SK-N-SH (cell line): ENCODE measurements around the gene GEMIN7.

Experiments
- EP300 ChIP-seq, 2 experiments: IDR thresholded peaks; 2 replicates each; pipeline versions ENCODE4 v1.4.0 to v1.6.1; 2012; ENCODE audit warnings: borderline replicate concordance in 1 of 2, low read depth in 1 of 2, low read length in 1 of 2
- FOSL2 ChIP-seq: IDR thresholded peaks from 2 replicates; pipeline ENCODE4 v1.4.0; 2012; ENCODE audit warnings: low read depth, mild to moderate bottlenecking, moderate library complexity, borderline replicate concordance
- FOXM1 ChIP-seq: IDR thresholded peaks from 2 replicates; pipeline ENCODE4 v1.4.0; 2012; ENCODE audit warnings: low read depth, mild to moderate bottlenecking
- NRF1 ChIP-seq: IDR thresholded peaks from 2 replicates; pipeline ENCODE4 v1.6.1; 2012; ENCODE audit warnings: low read depth, mild to moderate bottlenecking, low read length
- TAF1 ChIP-seq: IDR thresholded peaks from 2 replicates; pipeline ENCODE4 v1.6.1; 2012; ENCODE audit warnings: low read depth, mild to moderate bottlenecking, low read length, moderate library complexity, borderline replicate concordance
- YY1 ChIP-seq: IDR thresholded peaks from 2 replicates; pipeline ENCODE4 v1.4.0; 2012; ENCODE audit warnings: low read depth, mild to moderate bottlenecking
- TF ChIP-seq, protein P1 (sequence below): fragments of 150-350 bp; IDR thresholded peaks from 2 replicates; pipeline ENCODE4 v1.6.1; 2016; ENCODE audit warnings: mild to moderate bottlenecking, low read depth, low read length
- TF ChIP-seq, protein P2 (sequence below): IDR thresholded peaks from 2 replicates; pipeline ENCODE4; 2012
- TF ChIP-seq, protein P3 (sequence below): fragments of 200-600 bp; sonication (generic); IDR thresholded peaks from 2 replicates; pipeline ENCODE4 v1.6.1; 2017; ENCODE audit warnings: antibody characterized with exemption, mild to moderate bottlenecking, moderate library complexity

DNA sequence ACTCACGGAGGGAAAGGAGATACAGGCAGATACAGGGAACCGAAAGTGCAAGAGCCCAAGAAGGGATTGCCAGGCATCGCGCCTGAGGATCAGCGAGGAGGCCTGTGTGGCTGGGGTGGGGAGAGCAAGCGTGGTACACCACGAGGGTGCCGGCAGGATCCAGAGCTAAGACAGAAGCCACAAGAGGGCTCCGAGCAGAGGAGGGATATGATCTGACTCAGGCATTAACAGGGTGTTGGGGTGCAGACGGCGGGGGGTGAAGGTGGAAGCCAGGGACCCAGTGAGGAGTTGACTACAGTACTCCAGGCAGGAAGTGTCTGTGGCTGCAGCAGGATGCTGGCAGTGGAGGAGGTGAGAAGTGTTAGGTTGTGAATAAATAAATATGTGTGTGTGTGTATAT lies 8.5 kb downstream of the GEMIN7 start:
- TF ChIP-seq YY1 (no peak), TAF1 (no peak), FOXM1 (no peak), FOSL2 (no peak), NRF1 (no peak), EP300 (IDR thresholded peaks at IDR 0.05; ENCODE audit: borderline replicate concordance in 1 of 2, low read depth in 1 of 2, low read length in 1 of 2) (no peak)
- TF ChIP-seq, protein P1, sequence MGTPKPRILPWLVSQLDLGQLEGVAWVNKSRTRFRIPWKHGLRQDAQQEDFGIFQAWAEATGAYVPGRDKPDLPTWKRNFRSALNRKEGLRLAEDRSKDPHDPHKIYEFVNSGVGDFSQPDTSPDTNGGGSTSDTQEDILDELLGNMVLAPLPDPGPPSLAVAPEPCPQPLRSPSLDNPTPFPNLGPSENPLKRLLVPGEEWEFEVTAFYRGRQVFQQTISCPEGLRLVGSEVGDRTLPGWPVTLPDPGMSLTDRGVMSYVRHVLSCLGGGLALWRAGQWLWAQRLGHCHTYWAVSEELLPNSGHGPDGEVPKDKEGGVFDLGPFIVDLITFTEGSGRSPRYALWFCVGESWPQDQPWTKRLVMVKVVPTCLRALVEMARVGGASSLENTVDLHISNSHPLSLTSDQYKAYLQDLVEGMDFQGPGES = no peak
- TF ChIP-seq, protein P2, sequence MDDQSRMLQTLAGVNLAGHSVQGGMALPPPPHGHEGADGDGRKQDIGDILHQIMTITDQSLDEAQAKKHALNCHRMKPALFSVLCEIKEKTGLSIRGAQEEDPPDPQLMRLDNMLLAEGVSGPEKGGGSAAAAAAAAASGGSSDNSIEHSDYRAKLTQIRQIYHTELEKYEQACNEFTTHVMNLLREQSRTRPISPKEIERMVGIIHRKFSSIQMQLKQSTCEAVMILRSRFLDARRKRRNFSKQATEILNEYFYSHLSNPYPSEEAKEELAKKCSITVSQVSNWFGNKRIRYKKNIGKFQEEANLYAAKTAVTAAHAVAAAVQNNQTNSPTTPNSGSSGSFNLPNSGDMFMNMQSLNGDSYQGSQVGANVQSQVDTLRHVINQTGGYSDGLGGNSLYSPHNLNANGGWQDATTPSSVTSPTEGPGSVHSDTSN = no peak
- TF ChIP-seq, protein P3, sequence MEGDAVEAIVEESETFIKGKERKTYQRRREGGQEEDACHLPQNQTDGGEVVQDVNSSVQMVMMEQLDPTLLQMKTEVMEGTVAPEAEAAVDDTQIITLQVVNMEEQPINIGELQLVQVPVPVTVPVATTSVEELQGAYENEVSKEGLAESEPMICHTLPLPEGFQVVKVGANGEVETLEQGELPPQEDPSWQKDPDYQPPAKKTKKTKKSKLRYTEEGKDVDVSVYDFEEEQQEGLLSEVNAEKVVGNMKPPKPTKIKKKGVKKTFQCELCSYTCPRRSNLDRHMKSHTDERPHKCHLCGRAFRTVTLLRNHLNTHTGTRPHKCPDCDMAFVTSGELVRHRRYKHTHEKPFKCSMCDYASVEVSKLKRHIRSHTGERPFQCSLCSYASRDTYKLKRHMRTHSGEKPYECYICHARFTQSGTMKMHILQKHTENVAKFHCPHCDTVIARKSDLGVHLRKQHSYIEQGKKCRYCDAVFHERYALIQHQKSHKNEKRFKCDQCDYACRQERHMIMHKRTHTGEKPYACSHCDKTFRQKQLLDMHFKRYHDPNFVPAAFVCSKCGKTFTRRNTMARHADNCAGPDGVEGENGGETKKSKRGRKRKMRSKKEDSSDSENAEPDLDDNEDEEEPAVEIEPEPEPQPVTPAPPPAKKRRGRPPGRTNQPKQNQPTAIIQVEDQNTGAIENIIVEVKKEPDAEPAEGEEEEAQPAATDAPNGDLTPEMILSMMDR = no peak
